GM23338 (cell line): ENCODE data around the gene GUCA2B. TPM values are rescaled to one million over a fixed set of nuclear protein-coding genes. Genes with fewer than 3 reads are reported as not detected.

Source experiments
- ATAC-seq: fragments of 200-7000 bp; cut with Tn5 transposase; 3 replicates; pipeline ENCODE4 v1.9.1; 2020
- DNase-seq: peaks from one replicate; pipeline ENCODE4 v3.0.0-alpha.2; 2015; ENCODE audit warnings: low spot score
- H2AFZ ChIP-seq: fragments of 200-600 bp; sonication (generic); 2 replicates; pipeline ENCODE4 v1.8.0; 2016; ENCODE audit warnings: antibody characterized with exemption, mild to moderate bottlenecking, moderate library complexity
- H3F3A ChIP-seq: fragments of 200-600 bp; sonication (generic); replicated peaks from 2 replicates; pipeline ENCODE4 v1.8.0; 2017; ENCODE audit warnings: antibody characterized with exemption, mixed run types, low read depth
- H3K27ac ChIP-seq: fragments of 200-600 bp; sonication (generic); 2 replicates; pipeline ENCODE4 v1.6.1; 2016; ENCODE audit warnings: low read depth
- H3K27me3 ChIP-seq: fragments of 200-600 bp; sonication (generic); 2 replicates; pipeline ENCODE4 v1.8.0; 2016; ENCODE audit warnings: mild to moderate bottlenecking, mixed run types, moderate library complexity; ENCODE audit not compliant: insufficient read depth
- H3K36me3 ChIP-seq: fragments of 200-600 bp; sonication (generic); 2 replicates; pipeline ENCODE4 v1.8.0; 2016; ENCODE audit warnings: mild to moderate bottlenecking; ENCODE audit not compliant: insufficient read depth
- H3K4me1 ChIP-seq: fragments of 200-600 bp; sonication (generic); 2 replicates; pipeline ENCODE4 v1.8.0; 2016; ENCODE audit warnings: mild to moderate bottlenecking, moderate library complexity; ENCODE audit not compliant: insufficient read depth
- H3K4me2 ChIP-seq: fragments of 200-600 bp; sonication (generic); 2 replicates; pipeline ENCODE4 v1.7.1; 2017; ENCODE audit warnings: mixed run types
- H3K4me3 ChIP-seq: fragments of 200-600 bp; sonication (generic); 2 replicates; pipeline ENCODE4 v1.6.1; 2016; ENCODE audit warnings: mixed run types
- H3K79me2 ChIP-seq: fragments of 200-600 bp; sonication (generic); replicated peaks from 2 replicates; pipeline ENCODE4 v1.8.0; 2017; ENCODE audit warnings: mild to moderate bottlenecking; ENCODE audit not compliant: insufficient read depth
- H3K9me2 ChIP-seq: fragments of 200-600 bp; sonication (generic); 2 replicates; pipeline ENCODE4 v1.8.0; 2017; ENCODE audit not compliant: insufficient read depth
- H4K20me1 ChIP-seq: fragments of 200-600 bp; sonication (generic); replicated peaks from 2 replicates; pipeline ENCODE4 v1.8.0; 2017; ENCODE audit warnings: mild to moderate bottlenecking; ENCODE audit not compliant: insufficient read depth
- H3K27ac Mint-ChIP-seq: 2 replicates; pipeline ENCODE4 v1.8.0; 2020; ENCODE audit warnings: inconsistent platforms, mild to moderate bottlenecking, moderate library complexity, mixed read lengths
- H3K27me3 Mint-ChIP-seq: 3 replicates; pipeline ENCODE4 v1.8.0; 2022; ENCODE audit warnings: low read depth, mild to moderate bottlenecking, moderate library complexity, mixed read lengths, inconsistent platforms; ENCODE audit not compliant: insufficient read depth, poor library complexity
- H3K36me3 Mint-ChIP-seq: 3 replicates; pipeline ENCODE4 v1.8.0; 2021; ENCODE audit warnings: low read depth, mild to moderate bottlenecking, inconsistent platforms, moderate library complexity, mixed read lengths
- H3K4me1 Mint-ChIP-seq: 3 replicates; pipeline ENCODE4 v1.8.0; 2020; ENCODE audit warnings: mild to moderate bottlenecking, inconsistent platforms, mixed read lengths
- H3K4me3 Mint-ChIP-seq: 3 replicates; pipeline ENCODE4 v1.8.0; 2021; ENCODE audit warnings: moderate library complexity, mild to moderate bottlenecking, inconsistent platforms, mixed read lengths
- H3K9me3 Mint-ChIP-seq: 3 replicates; pipeline ENCODE4 v1.8.0; 2020; ENCODE audit warnings: moderate library complexity, mild to moderate bottlenecking, inconsistent platforms, mixed read lengths
- JUNB ChIP-seq: IDR thresholded peaks from one replicate; pipeline ENCODE4 v1.6.1; 2016; ENCODE audit warnings: antibody characterized with exemption; ENCODE audit not compliant: unreplicated experiment
- POLR2AphosphoS5 ChIP-seq: IDR thresholded peaks from 2 replicates; pipeline ENCODE4 v1.6.1; 2016; ENCODE audit warnings: antibody characterized with exemption, low read depth
- STAT1 ChIP-seq: IDR thresholded peaks from one replicate; pipeline ENCODE4 v1.6.1; 2016; ENCODE audit warnings: antibody characterized with exemption; ENCODE audit not compliant: unreplicated experiment
- ZNF331 ChIP-seq: fragments of 250-450 bp; sonication (Bioruptor Pico); IDR thresholded peaks from 2 replicates; pipeline ENCODE4 v1.5.0; 2020; ENCODE audit warnings: low read depth, mild to moderate bottlenecking, moderate library complexity
- polyA plus RNA-seq: library from polyadenylated mRNA; unstranded; fragments of >200 nt; fragmentation: Nextera tagmentation; extraction: Ambion mirVana; gene quantifications from 2 replicates; pipeline ENCODE4 v1.2.1, GENCODE V29; 2016
- total RNA-seq: library from RNA; depleted of rRNA; stranded (reverse); fragments of >200 nt; shearing (Covaris generic); gene quantifications from 2 replicates; pipeline ENCODE4 v1.2.3, GENCODE V29; 2014
- TF ChIP-seq, protein P1 (sequence below): IDR thresholded peaks from 2 replicates; pipeline ENCODE4 v1.6.1; 2016; ENCODE audit warnings: antibody characterized with exemption
- TF ChIP-seq, protein P2 (sequence below): IDR thresholded peaks from one replicate; pipeline ENCODE4 v1.6.1; 2018; ENCODE audit warnings: antibody characterized with exemption; ENCODE audit not compliant: unreplicated experiment

The GUCA2B gene
- total and polyA plus RNA-seq, 2 experiments from 2014 or later, result not detected

DNA sequence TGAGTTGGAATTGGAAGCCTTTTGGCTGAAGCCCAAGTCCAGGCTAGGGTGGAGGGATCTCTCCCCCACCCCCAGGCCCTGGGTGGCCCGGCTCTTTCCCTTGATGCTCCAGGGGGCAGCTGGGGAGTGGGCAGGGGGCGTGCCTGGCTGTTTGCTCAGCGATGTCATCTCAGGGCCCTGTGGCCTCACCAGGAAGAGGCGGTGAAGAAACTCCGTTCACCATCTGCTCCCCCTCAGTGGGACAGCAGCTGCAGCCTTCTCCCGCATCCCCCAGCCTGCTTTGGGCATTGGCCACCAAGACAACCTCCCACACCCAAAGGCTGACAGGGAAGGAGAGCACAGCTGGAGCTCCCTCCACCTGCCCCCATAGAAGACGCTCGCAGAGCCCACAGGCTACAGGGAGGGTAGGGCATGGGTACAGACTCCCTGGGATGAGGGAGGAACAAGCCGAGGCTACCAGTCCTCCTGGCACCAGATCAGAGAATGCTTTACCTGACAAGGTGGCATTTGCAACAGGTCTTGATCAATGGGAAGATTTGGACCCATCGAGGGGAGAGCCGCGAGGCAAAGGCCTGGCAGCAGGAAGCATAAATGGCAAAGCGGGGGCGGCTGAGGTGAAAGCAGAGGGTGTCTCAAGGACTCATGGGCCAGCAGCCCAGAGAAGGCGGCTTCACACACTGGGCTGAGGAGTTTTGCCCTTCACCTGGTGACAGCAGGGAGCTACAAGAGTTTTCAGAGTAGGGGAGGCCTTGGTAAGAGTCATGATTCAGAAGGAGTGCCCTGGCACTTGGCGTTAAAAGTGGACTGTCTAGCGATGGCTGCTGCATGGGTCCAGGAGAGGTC lies 17.8 kb downstream of the GUCA2B start (continued):
- TF ChIP-seq, protein P1, sequence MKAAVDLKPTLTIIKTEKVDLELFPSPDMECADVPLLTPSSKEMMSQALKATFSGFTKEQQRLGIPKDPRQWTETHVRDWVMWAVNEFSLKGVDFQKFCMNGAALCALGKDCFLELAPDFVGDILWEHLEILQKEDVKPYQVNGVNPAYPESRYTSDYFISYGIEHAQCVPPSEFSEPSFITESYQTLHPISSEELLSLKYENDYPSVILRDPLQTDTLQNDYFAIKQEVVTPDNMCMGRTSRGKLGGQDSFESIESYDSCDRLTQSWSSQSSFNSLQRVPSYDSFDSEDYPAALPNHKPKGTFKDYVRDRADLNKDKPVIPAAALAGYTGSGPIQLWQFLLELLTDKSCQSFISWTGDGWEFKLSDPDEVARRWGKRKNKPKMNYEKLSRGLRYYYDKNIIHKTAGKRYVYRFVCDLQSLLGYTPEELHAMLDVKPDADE, result no peak

DNA sequence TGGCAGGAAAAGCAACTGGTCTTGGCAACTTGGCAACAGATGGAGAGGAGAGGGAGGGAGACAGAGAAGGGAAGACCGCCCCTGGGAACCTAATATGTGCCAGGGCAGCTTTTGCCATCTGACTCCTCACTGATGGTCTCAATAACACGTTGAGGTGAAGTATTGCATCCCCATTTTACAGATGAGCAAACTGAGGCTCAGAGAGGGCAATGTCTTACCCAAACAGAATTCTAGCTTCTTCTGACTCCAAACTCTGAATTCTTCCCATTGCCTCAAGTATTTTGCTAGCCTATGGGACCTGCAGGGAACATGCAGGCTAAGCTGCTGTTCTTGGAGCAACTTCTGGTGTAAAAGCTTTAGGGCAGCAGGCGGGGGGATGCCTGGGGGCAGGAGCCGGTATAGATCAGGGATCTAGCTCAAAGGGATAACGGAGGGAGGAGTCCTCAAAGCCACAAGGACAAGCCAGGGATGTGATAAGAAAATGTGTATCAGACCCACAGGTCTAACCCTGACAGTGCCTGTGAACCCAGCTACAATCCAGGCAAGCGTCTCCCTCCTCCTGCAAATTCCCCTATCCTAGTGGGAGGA lies 18.6 kb downstream of the GUCA2B start:
- no peaks in the 10 kb centered on the region for H3K4me1 ChIP-seq
- H3K27me3 Mint-ChIP-seq, result peaks cover 15% of the 10 kb centered on the region
- no peak overlapping the region for H3K27ac Mint-ChIP-seq
- H3K4me3 Mint-ChIP-seq, result no peak overlapping the region
- no peaks in the 10 kb centered on the region; the same call in 2 of the 3 replicates for H3K9me3 Mint-ChIP-seq
- no peaks in the 10 kb centered on the region for H3K27me3 ChIP-seq
- peaks cover 11% of the 10 kb centered on the region; the same call in 2 of the 3 replicates for H3K4me1 Mint-ChIP-seq
- H4K20me1 ChIP-seq, result no peaks in the 10 kb centered on the region
- H3K36me3 Mint-ChIP-seq, result no peaks in the 10 kb centered on the region
- no peak overlapping the region for H2AFZ ChIP-seq
- TF ChIP-seq, protein P1, result no peak
- no peak overlapping the region for H3K4me2 ChIP-seq
- no peak for DNase-seq
- no peaks in the 10 kb centered on the region for H3F3A ChIP-seq
- H3K36me3 ChIP-seq, result no peaks in the 10 kb centered on the region
- H3K27ac ChIP-seq, result no peak overlapping the region
- no peaks in the 10 kb centered on the region for H3K79me2 ChIP-seq
- H3K9me2 ChIP-seq, result no peaks in the 10 kb centered on the region
- ATAC-seq, result no peak
- no peak overlapping the region for H3K4me3 ChIP-seq

DNA sequence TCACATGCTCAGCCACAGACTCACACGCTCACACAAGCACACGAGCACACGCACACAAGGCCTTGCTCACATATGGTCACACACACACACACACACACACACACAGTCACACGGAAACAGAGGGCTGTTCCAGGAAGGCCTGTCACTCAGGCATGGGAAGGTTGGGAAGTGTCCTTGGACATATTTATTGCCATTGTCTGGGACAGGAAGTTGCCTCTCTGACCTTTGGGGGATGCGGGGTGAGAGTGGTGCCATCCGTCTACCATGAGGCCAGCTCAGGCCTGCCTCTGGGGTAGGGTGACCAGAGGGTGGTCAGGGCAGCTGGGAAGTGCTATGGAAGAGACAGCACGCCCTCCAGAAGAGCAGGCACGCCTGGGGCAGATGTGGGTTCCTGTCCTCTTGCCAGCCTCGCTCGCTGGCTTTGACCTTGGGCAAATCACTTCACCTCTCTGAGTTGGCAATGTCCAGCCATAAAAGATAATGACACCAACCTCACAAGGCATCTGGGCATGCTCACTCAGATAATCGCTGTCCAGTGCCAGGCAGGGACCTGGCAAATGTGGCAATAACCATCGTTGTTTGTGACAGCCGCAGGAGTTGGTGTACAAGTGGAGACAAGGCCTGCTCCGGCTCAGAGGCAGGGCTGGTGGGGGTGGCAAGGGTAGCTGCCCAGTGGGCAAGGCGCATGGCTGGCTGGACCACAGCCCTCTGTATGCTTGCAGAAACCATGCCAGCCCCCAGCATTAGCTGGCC lies 19.3 kb downstream of the GUCA2B start:
- Histone ChIP-seq H3K4me2 (no peak overlapping the region), H3K4me3 (no peak overlapping the region), H3K79me2 (no peaks in the 10 kb centered on the region), H3K4me1 (no peaks in the 10 kb centered on the region), H3K27ac (no peak overlapping the region), H3F3A (no peaks in the 10 kb centered on the region), H3K36me3 (no peaks in the 10 kb centered on the region), H2AFZ (no peak overlapping the region), H4K20me1 (no peaks in the 10 kb centered on the region), H3K9me2 (no peaks in the 10 kb centered on the region), H3K27me3 (no peaks in the 10 kb centered on the region)
- no peak overlapping the region; the same call in 1 of the 2 replicates for H3K27ac Mint-ChIP-seq
- H3K4me1 Mint-ChIP-seq, result peaks cover 12% of the 10 kb centered on the region
- H3K27me3 Mint-ChIP-seq, result peaks cover 13% of the 10 kb centered on the region
- H3K4me3 Mint-ChIP-seq, result no peak overlapping the region
- no peaks in the 10 kb centered on the region for H3K36me3 Mint-ChIP-seq
- no peaks in the 10 kb centered on the region; the same call in 2 of the 3 replicates for H3K9me3 Mint-ChIP-seq
- DNase-seq, result no peak
- no peak for ATAC-seq
- no peak for TF ChIP-seq POLR2AphosphoS5
- TF ChIP-seq JUNB, result no peak
- TF ChIP-seq, protein P2, sequence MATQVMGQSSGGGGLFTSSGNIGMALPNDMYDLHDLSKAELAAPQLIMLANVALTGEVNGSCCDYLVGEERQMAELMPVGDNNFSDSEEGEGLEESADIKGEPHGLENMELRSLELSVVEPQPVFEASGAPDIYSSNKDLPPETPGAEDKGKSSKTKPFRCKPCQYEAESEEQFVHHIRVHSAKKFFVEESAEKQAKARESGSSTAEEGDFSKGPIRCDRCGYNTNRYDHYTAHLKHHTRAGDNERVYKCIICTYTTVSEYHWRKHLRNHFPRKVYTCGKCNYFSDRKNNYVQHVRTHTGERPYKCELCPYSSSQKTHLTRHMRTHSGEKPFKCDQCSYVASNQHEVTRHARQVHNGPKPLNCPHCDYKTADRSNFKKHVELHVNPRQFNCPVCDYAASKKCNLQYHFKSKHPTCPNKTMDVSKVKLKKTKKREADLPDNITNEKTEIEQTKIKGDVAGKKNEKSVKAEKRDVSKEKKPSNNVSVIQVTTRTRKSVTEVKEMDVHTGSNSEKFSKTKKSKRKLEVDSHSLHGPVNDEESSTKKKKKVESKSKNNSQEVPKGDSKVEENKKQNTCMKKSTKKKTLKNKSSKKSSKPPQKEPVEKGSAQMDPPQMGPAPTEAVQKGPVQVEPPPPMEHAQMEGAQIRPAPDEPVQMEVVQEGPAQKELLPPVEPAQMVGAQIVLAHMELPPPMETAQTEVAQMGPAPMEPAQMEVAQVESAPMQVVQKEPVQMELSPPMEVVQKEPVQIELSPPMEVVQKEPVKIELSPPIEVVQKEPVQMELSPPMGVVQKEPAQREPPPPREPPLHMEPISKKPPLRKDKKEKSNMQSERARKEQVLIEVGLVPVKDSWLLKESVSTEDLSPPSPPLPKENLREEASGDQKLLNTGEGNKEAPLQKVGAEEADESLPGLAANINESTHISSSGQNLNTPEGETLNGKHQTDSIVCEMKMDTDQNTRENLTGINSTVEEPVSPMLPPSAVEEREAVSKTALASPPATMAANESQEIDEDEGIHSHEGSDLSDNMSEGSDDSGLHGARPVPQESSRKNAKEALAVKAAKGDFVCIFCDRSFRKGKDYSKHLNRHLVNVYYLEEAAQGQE, result no peak
- no peak for TF ChIP-seq ZNF331 (CRISPR knock-in tag)
- TF ChIP-seq STAT1, result no peak
